ENCODE measurements around the gene TMTC3.
"Not testable (repeated sequence)": the region's sequence is repeated elsewhere in the genome, so short reads cannot be mapped to it uniquely, and the experiment has no call there.

The TMTC3 gene

DNA sequence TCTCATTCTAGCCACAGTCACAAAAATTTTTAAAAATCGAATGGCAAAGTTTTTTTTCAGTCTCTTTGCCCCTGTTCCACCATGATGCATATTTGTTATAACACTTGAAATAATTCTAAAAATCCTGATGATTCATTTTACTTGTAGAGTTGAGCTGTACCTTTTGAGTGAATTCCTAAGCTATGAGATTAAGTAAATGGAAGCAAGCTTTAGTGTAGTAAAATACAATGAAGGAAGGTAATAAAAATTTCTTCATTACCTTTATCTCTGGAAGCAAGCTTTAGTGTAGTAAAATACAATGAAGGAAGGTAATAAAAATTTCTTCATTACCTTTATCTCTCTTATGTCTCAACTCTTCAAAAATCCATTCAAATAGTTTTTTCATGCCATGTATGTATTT is 46.1 kb downstream of the TMTC3 start:
- no peaks in the 10 kb centered on the region for H3K9me3 ChIP-seq (ENCODE audit: control insufficient read depth, low read length)
- H3K4me1 ChIP-seq (ENCODE audit: control insufficient read depth, insufficient read depth, low read length, poor library complexity, severe bottlenecking), result no peaks in the 10 kb centered on the region
- H3K4me3 ChIP-seq (ENCODE audit: extremely low read depth, insufficient read depth, low read length, poor library complexity, severe bottlenecking), result no peak overlapping the region
- H3K36me3 ChIP-seq (ENCODE audit: control insufficient read depth, insufficient read depth, low read length), result no peaks in the 10 kb centered on the region
- no CpG with 5 or more reads among the region's 1 CpG for WGBS, 2 experiments (ENCODE audit: insufficient coverage in 2 of 2)
- H3K27ac ChIP-seq (ENCODE audit: low read depth, low read length, severe bottlenecking), result no peak overlapping the region

DNA sequence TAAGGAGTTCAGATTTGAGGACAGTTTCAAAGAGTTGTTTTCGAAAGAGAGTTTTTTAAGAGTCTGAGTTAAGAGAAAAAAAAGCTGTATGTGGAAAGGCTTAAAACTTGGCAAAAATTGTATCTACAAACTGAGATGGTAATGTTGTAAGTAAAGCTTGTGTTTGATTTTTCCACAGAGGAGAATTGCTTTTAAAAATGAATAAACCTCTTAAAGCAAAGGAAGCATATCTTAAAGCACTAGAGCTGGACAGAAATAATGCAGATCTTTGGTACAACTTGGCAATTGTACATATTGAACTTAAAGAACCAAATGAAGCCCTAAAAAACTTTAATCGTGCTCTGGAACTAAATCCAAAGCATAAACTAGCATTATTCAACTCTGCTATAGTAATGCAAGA is 50.3 kb downstream of the TMTC3 start:
- Histone ChIP-seq H3K4me1 (ENCODE audit: control insufficient read depth, insufficient read depth, low read length, poor library complexity, severe bottlenecking) (no peaks in the 10 kb centered on the region), H3K9me3 (ENCODE audit: control insufficient read depth, low read length) (no peaks in the 10 kb centered on the region), H3K36me3 (ENCODE audit: control insufficient read depth, insufficient read depth, low read length) (peaks cover 14% of the 10 kb centered on the region), H3K4me3 (ENCODE audit: extremely low read depth, insufficient read depth, low read length, poor library complexity, severe bottlenecking) (no peak overlapping the region), H3K27ac (ENCODE audit: low read depth, low read length, severe bottlenecking) (no peak overlapping the region)
- 90 to 100% methylated on average over 1 to 2 of the region's 2 CpGs for WGBS, 2 experiments (ENCODE audit: insufficient coverage in 2 of 2)

DNA sequence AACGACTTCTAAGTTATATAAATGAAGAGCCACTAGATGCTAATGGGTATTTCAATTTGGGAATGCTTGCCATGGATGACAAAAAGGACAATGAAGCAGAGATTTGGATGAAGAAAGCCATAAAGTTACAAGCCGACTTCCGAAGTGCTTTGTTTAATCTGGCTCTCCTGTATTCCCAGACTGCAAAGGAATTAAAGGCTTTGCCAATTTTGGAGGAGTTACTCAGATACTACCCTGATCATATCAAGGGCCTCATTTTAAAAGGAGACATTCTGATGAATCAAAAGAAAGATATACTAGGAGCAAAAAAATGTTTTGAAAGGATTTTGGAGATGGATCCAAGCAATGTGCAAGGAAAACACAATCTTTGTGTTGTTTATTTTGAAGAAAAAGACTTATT is 52.8 kb downstream of the TMTC3 start:
- WGBS, 2 experiments (ENCODE audit: insufficient coverage in 2 of 2), result 93 to 94% methylated on average over 3 of the region's 3 CpGs

DNA sequence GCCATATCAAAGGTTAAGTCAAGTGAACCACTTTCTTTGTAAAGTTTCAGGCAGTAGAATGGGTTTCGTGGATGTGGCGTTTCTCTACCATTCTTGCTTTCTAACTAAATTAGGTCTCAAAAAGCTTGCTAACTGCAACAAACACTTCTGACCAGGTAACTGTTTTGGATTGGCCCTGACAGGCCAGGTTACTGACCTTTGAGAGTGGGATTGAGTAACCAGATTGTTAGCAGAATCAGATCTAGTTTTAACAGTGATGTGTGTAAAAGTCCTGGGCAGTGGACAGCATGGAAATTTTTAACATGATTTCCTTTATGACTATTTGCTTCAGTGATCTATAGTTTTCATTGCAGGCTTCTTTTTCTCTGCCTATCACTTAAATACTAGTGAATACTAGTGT is 57.9 kb downstream of the TMTC3 start:
- Histone ChIP-seq H3K36me3 (ENCODE audit: control insufficient read depth, insufficient read depth, low read length) (peaks cover 9% of the 10 kb centered on the region), H3K27ac (ENCODE audit: low read depth, low read length, severe bottlenecking) (no peak overlapping the region), H3K4me3 (ENCODE audit: extremely low read depth, insufficient read depth, low read length, poor library complexity, severe bottlenecking) (no peak overlapping the region), H3K9me3 (ENCODE audit: control insufficient read depth, low read length) (peaks cover 10% of the 10 kb centered on the region), H3K4me1 (ENCODE audit: control insufficient read depth, insufficient read depth, low read length, poor library complexity, severe bottlenecking) (no peaks in the 10 kb centered on the region)
- WGBS, 2 experiments (ENCODE audit: insufficient coverage in 2 of 2), result 100% methylated on average over 1 of the region's 2 CpGs; no CpG with 5 or more reads in 1 of the 2 experiments

More for the DNA sequence above, 52.8 kb downstream of the TMTC3 start:
- no peaks in the 10 kb centered on the region for H3K4me1 ChIP-seq (ENCODE audit: control insufficient read depth, insufficient read depth, low read length, poor library complexity, severe bottlenecking)
- H3K36me3 ChIP-seq (ENCODE audit: control insufficient read depth, insufficient read depth, low read length), result peaks cover 17% of the 10 kb centered on the region
- no peak overlapping the region for H3K27ac ChIP-seq (ENCODE audit: low read depth, low read length, severe bottlenecking)
- no peaks in the 10 kb centered on the region for H3K9me3 ChIP-seq (ENCODE audit: control insufficient read depth, low read length)
- no peak overlapping the region for H3K4me3 ChIP-seq (ENCODE audit: extremely low read depth, insufficient read depth, low read length, poor library complexity, severe bottlenecking)

DNA sequence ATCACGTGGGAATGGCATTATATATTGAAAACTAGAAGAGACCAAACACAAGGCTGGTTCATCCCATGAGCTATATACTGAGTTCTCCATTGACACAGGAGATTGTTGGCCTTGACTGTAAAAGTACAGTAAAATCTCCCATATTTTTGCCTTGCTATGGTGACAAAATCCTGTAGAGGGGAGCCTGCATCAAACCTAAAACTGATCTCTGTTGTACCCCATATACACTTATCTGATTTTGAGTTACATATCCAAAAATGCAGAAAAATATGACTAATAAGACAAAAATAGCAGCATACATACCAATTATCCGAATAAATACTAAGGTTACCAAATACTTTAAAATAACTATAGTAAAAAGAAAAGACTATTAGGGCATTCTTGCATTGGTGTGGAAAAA is 60.4 kb downstream of the TMTC3 start:
- H3K36me3 ChIP-seq (ENCODE audit: control insufficient read depth, insufficient read depth, low read length), result peaks cover 2% of the 10 kb centered on the region
- no peak overlapping the region for H3K27ac ChIP-seq (ENCODE audit: low read depth, low read length, severe bottlenecking)
- no peaks in the 10 kb centered on the region for H3K4me1 ChIP-seq (ENCODE audit: control insufficient read depth, insufficient read depth, low read length, poor library complexity, severe bottlenecking)
- H3K9me3 ChIP-seq (ENCODE audit: control insufficient read depth, low read length), result peaks cover 10% of the 10 kb centered on the region
- no peak overlapping the region for H3K4me3 ChIP-seq (ENCODE audit: extremely low read depth, insufficient read depth, low read length, poor library complexity, severe bottlenecking)
- WGBS, 2 experiments (ENCODE audit: insufficient coverage in 2 of 2), result 100% methylated on average over 1 of the region's 2 CpGs

DNA sequence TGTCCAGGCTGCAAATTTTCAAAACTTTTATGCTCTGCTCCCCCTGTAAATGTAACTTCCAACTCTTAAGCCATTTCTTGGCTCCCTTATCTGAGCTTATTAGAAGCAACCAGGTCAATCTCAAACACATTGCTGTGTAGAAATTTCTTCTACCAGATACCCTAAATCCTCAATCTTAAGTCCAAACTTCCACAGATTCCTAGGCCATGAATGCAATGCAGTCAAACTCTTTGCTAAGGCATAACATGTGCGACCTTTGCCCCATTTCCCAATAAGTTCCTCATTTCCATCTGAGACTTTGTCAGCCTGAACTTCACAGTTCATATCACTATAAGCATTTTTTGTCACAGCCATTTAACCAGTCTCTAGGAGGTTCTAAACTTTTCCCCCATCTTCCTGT is 64.5 kb downstream of the TMTC3 start:
- Histone ChIP-seq H3K27ac (ENCODE audit: low read depth, low read length, severe bottlenecking) (no peak overlapping the region), H3K9me3 (ENCODE audit: control insufficient read depth, low read length) (peaks cover 12% of the 10 kb centered on the region), H3K4me3 (ENCODE audit: extremely low read depth, insufficient read depth, low read length, poor library complexity, severe bottlenecking) (no peak overlapping the region), H3K4me1 (ENCODE audit: control insufficient read depth, insufficient read depth, low read length, poor library complexity, severe bottlenecking) (no peaks in the 10 kb centered on the region), H3K36me3 (ENCODE audit: control insufficient read depth, insufficient read depth, low read length) (no peaks in the 10 kb centered on the region)
- WGBS, 2 experiments (ENCODE audit: insufficient coverage in 2 of 2), result 78 to 85% methylated on average over 1 of the region's 1 CpG

DNA sequence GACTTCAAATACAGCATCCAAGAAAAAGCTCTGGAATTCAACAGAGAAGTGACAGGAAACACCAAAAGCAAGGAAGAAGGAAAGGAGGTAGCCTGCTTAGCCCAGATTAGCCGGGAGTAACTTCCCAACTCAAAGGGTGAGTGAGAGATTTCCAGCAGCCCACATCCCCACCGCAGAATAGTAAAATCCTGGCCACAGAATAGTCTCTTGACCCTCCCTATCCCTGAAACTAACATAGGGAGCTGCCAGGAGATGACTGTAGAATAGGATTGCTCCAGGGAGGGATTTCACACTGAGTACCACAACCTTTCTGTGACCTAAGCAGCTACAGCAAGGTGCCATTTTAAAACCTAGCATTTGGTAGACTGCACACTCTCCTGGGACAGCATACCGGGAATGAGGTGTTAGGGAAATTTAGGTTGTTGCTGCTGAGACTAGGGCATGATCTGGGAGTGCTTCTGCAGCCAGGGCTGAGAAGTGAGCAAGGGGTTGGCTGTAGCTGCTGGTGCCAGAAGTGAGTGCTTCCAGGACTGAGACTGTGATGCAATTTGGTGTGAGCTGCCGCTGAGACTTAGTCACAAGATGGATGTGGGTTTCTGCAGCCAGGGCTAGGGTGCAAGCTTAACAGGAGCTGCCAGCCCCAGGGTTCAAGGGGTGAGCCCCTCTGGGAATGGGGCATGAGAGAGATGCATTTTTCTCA is 66.0 kb downstream of the TMTC3 start:
- WGBS, 2 experiments (ENCODE audit: insufficient coverage in 2 of 2), result 100% methylated on average over 1 to 2 of the region's 4 CpGs
- no peak overlapping the region for H3K4me3 ChIP-seq (ENCODE audit: extremely low read depth, insufficient read depth, low read length, poor library complexity, severe bottlenecking)
- peaks cover 12% of the 10 kb centered on the region for H3K9me3 ChIP-seq (ENCODE audit: control insufficient read depth, low read length)

DNA sequence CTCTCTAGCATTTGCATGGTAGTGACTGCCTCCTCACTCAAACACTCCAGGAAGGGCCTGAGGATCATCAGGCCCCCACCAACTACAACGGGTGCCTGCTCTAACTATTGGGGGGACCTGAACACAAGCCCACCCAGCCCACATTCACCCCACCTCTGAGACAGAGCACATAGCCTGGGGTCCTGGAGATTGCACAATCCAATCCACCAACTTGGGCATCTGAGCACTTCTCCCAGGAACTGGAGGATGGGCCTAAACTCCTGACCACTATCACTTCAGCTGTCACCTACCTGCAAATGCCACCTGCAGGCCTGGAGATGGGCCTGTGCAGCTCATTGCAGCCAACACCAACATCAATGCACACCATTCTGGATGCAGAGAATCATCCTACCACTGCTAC is 66.6 kb downstream of the TMTC3 start:
- WGBS, 2 experiments (ENCODE audit: insufficient coverage in 2 of 2), result 100% methylated on average over 1 of the region's 1 CpG; no CpG with 5 or more reads in 1 of the 2 experiments
- Histone ChIP-seq H3K4me3 (ENCODE audit: extremely low read depth, insufficient read depth, low read length, poor library complexity, severe bottlenecking) (no peak overlapping the region), H3K4me1 (ENCODE audit: control insufficient read depth, insufficient read depth, low read length, poor library complexity, severe bottlenecking) (no peaks in the 10 kb centered on the region), H3K36me3 (ENCODE audit: control insufficient read depth, insufficient read depth, low read length) (no peaks in the 10 kb centered on the region), H3K9me3 (ENCODE audit: control insufficient read depth, low read length) (peaks cover 7% of the 10 kb centered on the region), H3K27ac (ENCODE audit: low read depth, low read length, severe bottlenecking) (no peak overlapping the region)

More for the DNA sequence above, 66.0 kb downstream of the TMTC3 start:
- Histone ChIP-seq H3K4me1 (ENCODE audit: control insufficient read depth, insufficient read depth, low read length, poor library complexity, severe bottlenecking) (no peaks in the 10 kb centered on the region), H3K27ac (ENCODE audit: low read depth, low read length, severe bottlenecking) (no peak overlapping the region), H3K36me3 (ENCODE audit: control insufficient read depth, insufficient read depth, low read length) (no peaks in the 10 kb centered on the region)

DNA sequence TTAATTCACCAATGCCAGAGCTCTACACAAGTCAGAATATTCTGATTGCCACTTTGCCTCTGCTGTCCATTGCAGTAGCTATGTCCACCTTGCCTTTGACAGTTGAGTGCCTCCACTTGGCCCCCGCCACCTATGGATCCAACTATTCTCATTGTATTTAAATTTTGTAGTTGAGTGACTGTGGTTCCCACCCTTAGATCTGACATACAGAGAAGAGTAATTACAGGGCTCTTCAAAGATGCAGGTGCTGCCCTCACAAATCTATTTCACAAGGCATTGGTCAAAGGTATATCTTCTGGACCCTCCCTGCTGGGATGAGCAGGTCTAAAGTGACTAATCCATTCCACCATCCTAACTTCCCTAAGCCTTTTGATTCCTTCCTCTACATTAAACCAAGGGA is 68.2 kb downstream of the TMTC3 start:
- H3K36me3 ChIP-seq (ENCODE audit: control insufficient read depth, insufficient read depth, low read length); H3K4me3 ChIP-seq (ENCODE audit: extremely low read depth, insufficient read depth, low read length, poor library complexity, severe bottlenecking); H3K27ac ChIP-seq (ENCODE audit: low read depth, low read length, severe bottlenecking); H3K9me3 ChIP-seq (ENCODE audit: control insufficient read depth, low read length); H3K4me1 ChIP-seq (ENCODE audit: control insufficient read depth, insufficient read depth, low read length, poor library complexity, severe bottlenecking): not testable (repeated sequence)
- WGBS, 2 experiments (ENCODE audit: insufficient coverage in 2 of 2), result no CpG with 5 or more reads among the region's 1 CpG

DNA sequence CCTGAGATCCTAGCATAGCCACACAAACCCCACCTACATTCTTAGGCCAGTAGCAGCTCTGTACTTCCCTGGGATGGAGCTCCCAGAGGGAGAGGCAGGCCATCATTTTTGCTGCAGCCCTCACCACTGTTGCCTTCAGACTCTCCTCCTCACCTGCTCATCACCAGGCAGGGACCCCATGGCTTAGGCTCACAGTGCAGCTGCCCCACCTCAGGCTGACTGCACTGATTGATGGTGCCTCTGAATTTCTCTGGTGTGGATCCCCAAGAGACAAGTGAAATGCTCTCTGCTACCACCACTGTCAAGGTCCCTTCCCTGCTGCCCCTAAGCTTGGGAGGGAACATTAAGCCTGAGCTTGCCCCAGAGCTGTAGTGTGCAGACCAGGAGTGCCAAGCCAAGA is 76.2 kb downstream of the TMTC3 start:
- H3K4me1 ChIP-seq (ENCODE audit: control insufficient read depth, insufficient read depth, low read length, poor library complexity, severe bottlenecking), result no peaks in the 10 kb centered on the region
- H3K27ac ChIP-seq (ENCODE audit: low read depth, low read length, severe bottlenecking), result no peak overlapping the region
- H3K4me3 ChIP-seq (ENCODE audit: extremely low read depth, insufficient read depth, low read length, poor library complexity, severe bottlenecking), result no peak overlapping the region
- H3K9me3 ChIP-seq (ENCODE audit: control insufficient read depth, low read length), result no peaks in the 10 kb centered on the region
- H3K36me3 ChIP-seq (ENCODE audit: control insufficient read depth, insufficient read depth, low read length), result no peaks in the 10 kb centered on the region

DNA sequence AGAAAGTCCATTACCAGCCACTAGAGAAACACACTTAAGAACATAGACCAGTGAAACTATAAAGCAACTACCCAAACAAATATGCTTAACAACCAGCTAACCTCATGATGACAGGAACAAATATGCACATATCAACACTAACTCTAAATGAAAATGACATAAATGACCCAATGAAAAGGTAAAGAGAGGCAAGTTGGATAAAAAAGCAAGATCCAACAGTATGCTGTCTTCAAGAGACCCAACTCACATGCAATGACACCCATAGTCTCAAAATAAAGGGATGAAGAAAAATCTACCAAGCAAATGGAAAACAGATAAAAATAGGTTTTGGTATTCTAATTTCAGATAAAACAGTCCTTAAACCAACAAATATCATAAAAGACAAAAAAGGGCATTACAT is 77.8 kb downstream of the TMTC3 start:
- Histone ChIP-seq H3K4me1 (ENCODE audit: control insufficient read depth, insufficient read depth, low read length, poor library complexity, severe bottlenecking) (no peaks in the 10 kb centered on the region), H3K36me3 (ENCODE audit: control insufficient read depth, insufficient read depth, low read length) (no peaks in the 10 kb centered on the region), H3K27ac (ENCODE audit: low read depth, low read length, severe bottlenecking) (no peak overlapping the region), H3K9me3 (ENCODE audit: control insufficient read depth, low read length) (no peaks in the 10 kb centered on the region), H3K4me3 (ENCODE audit: extremely low read depth, insufficient read depth, low read length, poor library complexity, severe bottlenecking) (no peak overlapping the region)
